HG03135 (cell line): ENCODE measurements around the gene ASIC5.

Experiments
- ATAC-seq: cut with Tn5 transposase; IDR thresholded peaks from one replicate; pipeline ENCODE4 v1.9.1; 2021; ENCODE audit warnings: mild to moderate bottlenecking, moderate library complexity; ENCODE audit not compliant: unreplicated experiment

The ASIC5 gene

DNA sequence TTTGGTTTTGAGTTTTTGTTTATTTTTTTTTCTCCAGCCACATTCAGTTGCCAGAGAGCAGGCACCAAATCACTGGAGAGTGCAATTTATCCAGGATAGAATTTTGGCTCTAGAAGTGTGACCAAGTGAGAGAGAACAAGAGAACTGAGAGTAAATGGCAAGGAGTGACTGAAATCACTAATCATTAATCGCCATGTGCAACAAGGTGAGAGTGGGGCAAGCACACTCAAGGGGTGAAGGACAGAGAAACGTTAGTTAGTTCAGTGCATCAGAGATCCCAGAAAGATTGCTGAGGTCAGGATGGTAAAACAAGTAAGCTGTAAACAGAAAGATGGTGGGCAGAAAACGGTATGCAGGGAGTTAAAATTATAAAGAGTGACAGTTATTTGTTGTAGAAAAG is 17.8 kb upstream of the ASIC5 start:
- ATAC-seq = no peak

DNA sequence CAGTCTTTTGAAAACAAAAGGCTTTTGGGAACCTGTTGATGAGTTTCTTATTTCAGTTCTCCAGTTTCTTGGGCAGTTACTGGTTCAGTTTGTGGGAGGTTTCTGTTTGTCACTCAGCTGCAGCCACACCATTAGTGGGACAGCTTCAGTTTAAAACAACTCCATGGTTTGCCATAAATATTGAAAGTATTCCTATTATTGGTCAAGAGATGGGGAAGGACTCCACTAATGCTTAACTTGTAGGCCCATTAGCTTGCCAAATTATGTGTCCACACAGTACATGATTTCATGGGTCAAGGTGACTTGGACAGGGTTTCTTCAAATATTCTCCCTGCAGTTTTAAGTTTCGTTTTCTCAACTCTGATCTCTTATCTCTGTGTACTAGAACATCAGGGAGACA is 15.5 kb upstream of the ASIC5 start:
- no peak for ATAC-seq

GRCh38 chr4:155879767-155880166 is 13.7 kb upstream of the ASIC5 start:
- no peak for ATAC-seq

DNA sequence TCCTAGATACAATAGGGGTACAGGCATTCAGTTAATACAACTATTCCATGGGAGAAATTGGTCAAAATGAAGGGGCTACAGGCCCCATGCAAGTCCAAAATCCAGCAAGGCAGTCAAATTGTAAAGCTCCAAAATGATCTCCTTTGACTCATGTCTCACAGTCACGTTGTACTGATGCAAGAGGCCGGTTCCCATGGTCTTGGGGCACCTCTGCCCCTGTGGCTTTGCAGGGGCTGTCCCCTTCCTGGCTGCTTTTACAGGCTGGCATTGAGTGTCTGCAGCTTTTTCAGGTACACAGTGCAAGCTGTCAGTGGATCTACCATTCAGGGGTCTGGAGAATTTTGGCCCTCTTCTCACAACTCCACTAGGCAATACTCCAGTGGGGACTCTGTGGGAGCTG is 12.5 kb upstream of the ASIC5 start:
- ATAC-seq = no peak

GRCh38 chr4:155877971-155878370 is 11.9 kb upstream of the ASIC5 start:
- ATAC-seq = no peak

GRCh38 chr4:155875878-155876277 is 9.8 kb upstream of the ASIC5 start:
- no peak for ATAC-seq

- ATAC-seq = no peak
Measured at GRCh38 chr4:155855897-155856296, 10.2 kb downstream of the ASIC5 start.

GRCh38 chr4:155854582-155855226 is 11.4 kb downstream of the ASIC5 start:
- ATAC-seq = no peak

DNA sequence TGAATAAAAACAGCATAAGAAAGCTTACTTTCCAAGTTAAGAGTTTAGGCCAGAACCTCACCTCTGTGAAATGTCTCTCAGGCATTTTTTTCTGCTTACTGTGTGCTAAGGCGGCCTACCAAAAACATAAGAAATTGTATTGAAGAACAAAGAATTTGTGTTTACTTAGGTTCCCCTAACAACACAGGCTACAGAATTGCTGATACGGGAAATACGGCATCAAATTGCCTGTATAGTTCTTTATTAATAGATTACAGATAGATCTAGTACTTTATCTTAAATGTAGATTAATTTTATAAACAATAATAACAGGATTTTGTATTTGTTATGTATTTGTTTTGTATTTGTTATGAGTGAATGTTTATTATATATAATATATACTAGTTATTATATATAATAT is 12.9 kb downstream of the ASIC5 start:
- no peak for ATAC-seq

DNA sequence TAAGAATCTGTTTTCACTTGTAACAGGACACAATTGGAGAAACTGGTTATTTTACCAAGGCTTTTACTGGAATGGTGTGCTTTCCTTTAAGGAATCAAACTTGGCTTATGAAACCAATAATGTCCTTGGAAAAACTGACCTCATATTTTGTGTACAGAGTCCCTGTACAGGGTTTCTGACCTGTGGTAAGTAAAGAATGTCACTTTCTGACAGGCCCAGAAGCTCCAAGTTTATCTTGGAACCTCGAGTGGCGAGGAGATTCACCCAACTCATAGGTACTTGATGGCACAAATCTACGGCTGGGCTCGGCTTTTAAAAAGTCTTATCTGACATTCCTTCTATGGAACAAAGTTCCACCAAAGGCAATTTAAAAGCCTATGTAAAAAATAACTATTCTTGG is 17.0 kb downstream of the ASIC5 start:
- ATAC-seq = no peak

DNA sequence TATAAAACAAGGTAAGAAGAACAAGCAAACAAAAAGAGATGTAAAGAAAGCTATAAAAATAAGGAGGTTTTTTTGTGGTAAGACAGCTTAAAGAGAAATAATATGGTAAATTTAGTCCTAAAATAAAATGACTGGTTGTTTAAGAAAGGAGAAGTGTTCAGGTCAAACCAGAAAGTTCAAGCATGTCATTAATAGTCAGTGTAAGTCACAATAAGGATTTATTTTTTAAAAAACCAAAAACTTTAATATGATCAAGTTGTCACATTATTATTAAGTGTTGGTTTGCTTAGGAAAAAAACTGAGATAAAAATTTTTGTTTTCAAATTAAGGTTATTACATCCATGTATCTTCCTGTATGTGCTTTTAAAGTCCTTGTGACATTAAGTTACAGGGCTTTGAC is 19.1 kb downstream of the ASIC5 start:
- no peak for ATAC-seq

DNA sequence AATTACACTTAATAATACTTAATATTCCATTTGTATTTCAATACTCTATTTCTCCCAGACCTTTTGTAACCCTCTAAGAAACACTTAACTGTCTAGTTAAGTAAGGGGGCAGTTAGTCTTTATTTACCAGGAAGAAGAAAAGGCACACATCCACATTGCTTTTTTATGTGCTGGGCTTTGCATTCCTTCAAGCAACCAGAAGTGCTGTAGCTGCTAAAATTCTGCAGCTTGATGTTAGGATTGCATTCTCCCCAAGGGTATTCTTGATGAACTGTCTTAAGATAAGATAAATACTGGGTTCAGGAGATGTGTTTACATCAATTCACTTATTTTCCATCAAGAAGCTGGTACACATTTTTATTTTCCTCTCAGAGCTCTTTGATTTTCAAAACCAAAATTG is 24.0 kb downstream of the ASIC5 start:
- ATAC-seq = no peak

DNA sequence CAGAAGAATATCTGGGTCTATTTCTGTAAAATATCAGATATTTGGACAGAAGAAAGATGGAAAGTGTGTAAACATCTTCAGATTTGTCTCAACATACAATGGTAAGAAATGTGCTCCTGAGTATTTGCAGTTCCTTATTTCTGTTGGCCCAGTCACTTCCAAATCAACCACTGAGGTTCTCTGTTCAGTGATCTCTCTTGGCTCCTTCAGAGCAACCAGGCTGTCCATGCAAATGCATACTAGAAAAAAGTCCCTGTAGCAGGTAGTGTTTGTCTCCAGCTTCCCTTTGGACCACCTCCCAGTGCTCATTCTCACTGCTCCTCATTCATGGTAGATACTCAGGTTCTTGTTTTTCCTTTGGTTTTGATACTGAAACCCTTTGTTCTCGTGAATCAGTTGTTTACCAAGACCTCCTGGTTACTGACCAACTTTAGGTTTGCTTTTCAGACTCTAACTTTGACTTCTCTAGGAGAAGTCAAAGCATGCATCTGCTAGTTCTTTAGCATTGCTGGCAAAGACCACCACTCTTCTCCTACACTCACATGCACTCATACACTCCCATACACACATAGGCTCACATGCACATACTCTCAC is 28.8 kb downstream of the ASIC5 start:
- ATAC-seq = peak; percentile 46

GRCh38 chr4:155832664-155833063 is 33.4 kb downstream of the ASIC5 start:
- no peak for ATAC-seq

- ATAC-seq = no peak
Measured at GRCh38 chr4:155828628-155829027, 37.4 kb downstream of the ASIC5 start.

GRCh38 chr4:155822572-155822971 is 43.5 kb downstream of the ASIC5 start:
- no peak for ATAC-seq

DNA sequence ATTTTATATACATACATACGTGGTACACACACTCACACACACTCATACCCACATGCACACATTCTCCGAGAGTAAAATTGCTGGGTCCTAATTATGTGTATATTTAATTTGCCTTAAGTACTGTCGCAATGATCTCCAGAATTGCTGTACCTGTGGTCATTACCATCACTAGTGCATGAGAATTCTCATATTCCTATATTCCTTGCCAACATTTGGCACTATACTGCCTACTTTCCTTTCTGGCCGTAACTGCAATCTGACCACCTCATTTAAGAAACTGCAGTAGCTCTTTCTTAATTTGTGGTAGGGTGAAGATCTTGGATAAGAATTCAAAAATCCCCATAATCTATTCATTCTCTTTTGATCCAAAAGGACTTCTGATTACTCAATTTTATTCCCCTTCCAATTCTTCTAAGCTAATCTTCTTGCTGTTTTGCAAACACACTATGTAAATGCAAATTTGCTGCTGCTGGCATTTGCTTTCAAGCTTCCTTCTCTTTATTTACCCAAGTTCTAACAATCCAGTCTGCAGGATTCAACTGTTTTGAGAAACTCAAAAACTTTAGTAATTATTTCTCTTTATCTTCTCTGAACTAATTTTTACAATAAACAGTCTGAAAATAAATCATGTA is 45.1 kb downstream of the ASIC5 start:
- no peak for ATAC-seq

DNA sequence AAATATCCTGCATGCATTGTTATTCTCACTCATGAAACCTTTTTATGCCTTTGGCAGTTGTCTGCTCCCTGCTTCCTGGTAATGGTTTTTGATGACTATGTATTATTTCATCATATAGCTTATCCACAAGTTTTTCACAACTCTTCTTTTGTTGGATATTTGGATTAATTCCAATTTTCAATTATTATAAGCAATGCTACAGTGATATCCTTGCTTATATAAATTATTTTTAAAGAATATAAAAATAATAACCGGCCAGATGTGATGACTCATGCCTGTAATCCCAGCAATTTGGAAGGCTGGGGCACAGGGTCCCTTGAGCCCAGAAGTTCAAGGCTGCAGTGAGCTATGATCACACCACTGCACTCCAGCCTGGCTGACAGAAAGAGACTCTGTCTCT is 47.0 kb downstream of the ASIC5 start:
- ATAC-seq = no peak

DNA sequence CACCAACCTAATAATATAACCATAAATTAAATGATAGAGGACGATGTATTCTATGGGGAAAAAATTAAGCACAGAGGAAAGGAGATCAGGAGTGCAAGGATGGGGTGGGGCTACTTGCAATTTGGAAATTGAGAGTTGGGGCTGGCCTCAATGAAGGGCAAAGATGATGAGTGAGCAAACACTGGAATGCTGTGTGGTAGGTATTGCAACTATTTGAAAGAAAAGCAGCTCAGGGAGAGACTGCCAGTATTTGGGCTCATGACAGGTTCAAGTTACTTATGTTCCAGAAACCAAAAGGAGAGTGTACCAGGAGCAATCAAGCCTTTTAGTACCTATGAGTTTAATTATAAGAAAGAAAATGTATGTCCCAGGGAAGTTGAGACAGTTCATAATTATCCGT is 47.4 kb downstream of the ASIC5 start:
- no peak for ATAC-seq

DNA sequence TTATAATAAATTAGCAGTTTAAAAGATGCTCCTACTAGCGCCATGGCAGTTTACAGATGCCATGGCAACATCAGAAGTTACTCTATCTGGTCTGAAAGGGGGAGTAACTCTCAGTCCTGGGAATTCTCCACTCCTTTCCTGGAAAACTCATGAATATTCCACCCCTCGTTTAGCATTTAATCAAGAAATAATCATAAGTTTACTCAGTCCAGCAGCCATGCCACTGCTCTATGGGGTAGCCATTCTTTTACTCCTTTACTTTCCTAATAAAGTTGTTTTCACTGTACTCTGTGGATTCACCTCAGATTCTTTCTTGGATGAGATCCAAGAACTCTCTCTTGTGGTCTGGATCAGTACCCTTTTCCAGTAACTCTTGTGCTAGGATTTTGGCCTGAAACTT is 55.0 kb downstream of the ASIC5 start:
- no peak for ATAC-seq

- ATAC-seq = peak; percentile 96
Measured at GRCh38 chr4:155809835-155810234, 56.2 kb downstream of the ASIC5 start.

GRCh38 chr4:155807021-155807420 is 59.1 kb downstream of the ASIC5 start:
- no peak for ATAC-seq

DNA sequence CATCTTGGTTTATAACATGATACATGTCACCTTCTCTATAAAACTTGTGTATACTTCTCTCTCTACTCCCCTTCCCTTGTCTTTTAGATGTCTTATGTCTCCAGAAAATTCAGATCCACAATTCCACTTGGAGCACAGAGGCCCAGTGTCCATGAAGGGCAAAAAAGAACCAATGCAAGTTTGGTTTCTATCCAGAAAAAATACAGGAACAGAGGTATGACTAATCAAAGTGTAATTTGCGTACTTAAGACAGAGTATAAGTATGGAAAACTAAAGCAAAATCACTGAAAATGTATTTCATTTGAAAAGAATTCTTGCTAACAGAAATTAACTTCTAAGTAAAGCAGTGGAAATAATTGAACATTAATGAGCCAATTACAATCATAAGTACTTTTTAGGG is 61.1 kb downstream of the ASIC5 start:
- ATAC-seq = no peak
